Measurements from ENCODE around the gene JAZF1.

GRCh38 chr7:28067171-28067570, 113.4 kb downstream of the JAZF1 start:
- no peak for TF ChIP-seq POLR2A (IDR thresholded peaks at IDR 0.05)
- TF ChIP-seq CTCF (IDR thresholded peaks at IDR 0.05) = no peak
